ENCODE measurements around the gene ELK4.

Gene ELK4

GRCh38 chr1:205579711-205580110, 52.1 kb downstream of the ELK4 start:
- DNase-seq, result no peak

GRCh38 chr1:205578780-205579571, 52.8 kb downstream of the ELK4 start:
- DNase-seq, result no peak

GRCh38 chr1:205577874-205578658, 53.7 kb downstream of the ELK4 start:
- no peak for DNase-seq

GRCh38 chr1:205576805-205577761, 54.7 kb downstream of the ELK4 start:
- DNase-seq, result no peak

- DNase-seq, result no peak
Measured at GRCh38 chr1:205576011-205576410, 55.8 kb downstream of the ELK4 start.

GRCh38 chr1:205575294-205575885, 56.4 kb downstream of the ELK4 start:
- no peak for DNase-seq

- DNase-seq, result no peak
Measured at GRCh38 chr1:205572421-205572820, 59.4 kb downstream of the ELK4 start.

- DNase-seq, result no peak
Measured at GRCh38 chr1:205571747-205572146, 60.1 kb downstream of the ELK4 start.

- no peak for DNase-seq
Measured at GRCh38 chr1:205570796-205571537, 60.8 kb downstream of the ELK4 start.

- no peak for DNase-seq
Measured at GRCh38 chr1:205570173-205570501, 61.7 kb downstream of the ELK4 start.

- no peak for DNase-seq
Measured at GRCh38 chr1:205569411-205570172, 62.2 kb downstream of the ELK4 start.

- DNase-seq, result no peak
Measured at GRCh38 chr1:205568469-205569361, 63.1 kb downstream of the ELK4 start.

GRCh38 chr1:205568135-205568468, 63.7 kb downstream of the ELK4 start:
- DNase-seq, result no peak

GRCh38 chr1:205567716-205568115, 64.1 kb downstream of the ELK4 start:
- DNase-seq, result no peak

- no peak for DNase-seq
Measured at GRCh38 chr1:205565799-205566198, 66.0 kb downstream of the ELK4 start.

GRCh38 chr1:205563927-205564441, 67.8 kb downstream of the ELK4 start:
- DNase-seq, result no peak

- no peak for DNase-seq
Measured at GRCh38 chr1:205561501-205562203, 70.2 kb downstream of the ELK4 start.
